Measurements from ENCODE around the gene BCCIP. TPM values are rescaled to one million over a fixed set of nuclear protein-coding genes. Genes with fewer than 3 reads are reported as not detected.

The BCCIP gene
- polyA plus RNA-seq, 1 donor (not counting 4 experiments of a cell fraction or from before 2014, with no cell fraction given) = 102 TPM

DNA sequence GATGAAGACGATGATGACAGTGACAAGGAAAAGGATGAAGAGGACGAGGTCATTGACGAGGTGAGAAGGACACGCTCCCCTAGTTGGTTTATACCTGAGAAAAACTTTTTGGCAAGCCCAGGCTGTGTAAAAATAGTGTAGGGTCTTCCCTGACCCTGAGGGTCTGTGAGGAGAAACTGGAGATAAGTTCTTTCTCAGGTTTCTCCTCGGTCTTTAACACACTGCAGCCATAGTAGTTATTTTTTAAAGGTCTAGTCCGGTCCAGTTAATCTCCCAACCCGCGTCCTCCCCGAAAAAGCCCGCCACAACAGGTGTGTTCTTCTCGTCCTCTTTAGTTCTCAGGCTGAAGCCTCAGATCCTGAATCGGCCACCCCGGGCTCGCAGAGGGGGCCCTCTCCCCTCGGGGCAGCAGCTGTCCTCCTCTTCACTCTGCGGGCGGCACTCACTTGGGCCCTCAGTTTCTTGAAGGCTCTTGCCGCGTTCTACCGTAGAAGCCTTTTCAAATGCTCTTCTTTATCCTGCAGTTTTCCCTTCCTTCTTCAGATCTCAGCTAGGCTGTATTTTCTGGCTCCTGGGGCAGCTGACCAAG, 411 bp downstream of the BCCIP start:
- Histone ChIP-seq H3K27ac (ENCODE audit: control insufficient read depth, insufficient read depth, low read length) (peak overlapping the region; percentile 99), H4K20me1 (ENCODE audit: control insufficient read depth, extremely low read depth, insufficient read depth, low read length) (no peaks in the 10 kb centered on the region), H3K4me3 (ENCODE audit: control insufficient read depth in 2 of 3, extremely low read depth in 1 of 3, insufficient read depth in 2 of 3, low read depth in 1 of 3, low read length in 3 of 3) (peak overlapping the region; percentile 82 to 99 (median 98)), H3K36me3 (ENCODE audit: control insufficient read depth in 2 of 2, extremely low read depth in 1 of 2, insufficient read depth in 2 of 2, low read length in 2 of 2) (peaks cover 7 to 10% of the 10 kb centered on the region in 2 experiments), H3K9ac (ENCODE audit: control insufficient read depth, extremely low read depth, insufficient read depth, low read length) (peak overlapping the region; percentile 94), H3K9me1 (ENCODE audit: control insufficient read depth, extremely low read depth, insufficient read depth, low read length) (no peaks in the 10 kb centered on the region), H3K4me1 (ENCODE audit: control insufficient read depth, extremely low read depth, insufficient read depth, low read length) (peaks cover 19% of the 10 kb centered on the region), H3K27me3 (ENCODE audit: control insufficient read depth, extremely low read depth, insufficient read depth, low read length) (no peaks in the 10 kb centered on the region), H3K79me2 (ENCODE audit: control insufficient read depth, insufficient read depth, low read length) (peaks cover 63% of the 10 kb centered on the region), H2AFZ (ENCODE audit: control insufficient read depth, low read length) (peak overlapping the region; percentile 100), H3K4me2 (ENCODE audit: control insufficient read depth, extremely low read depth, insufficient read depth, low read depth, low read length) (peak overlapping the region; percentile 88), H3K9me3 (ENCODE audit: control insufficient read depth, low read depth, low read length) (no peaks in the 10 kb centered on the region)
- no peak for DNase-seq (ENCODE audit: low read depth, low spot score)
- FAIRE-seq = no peak
- no peak for TF ChIP-seq EZH2 (IDR thresholded peaks at IDR 0.05; ENCODE audit: low read length)
- TF ChIP-seq, protein P1, sequence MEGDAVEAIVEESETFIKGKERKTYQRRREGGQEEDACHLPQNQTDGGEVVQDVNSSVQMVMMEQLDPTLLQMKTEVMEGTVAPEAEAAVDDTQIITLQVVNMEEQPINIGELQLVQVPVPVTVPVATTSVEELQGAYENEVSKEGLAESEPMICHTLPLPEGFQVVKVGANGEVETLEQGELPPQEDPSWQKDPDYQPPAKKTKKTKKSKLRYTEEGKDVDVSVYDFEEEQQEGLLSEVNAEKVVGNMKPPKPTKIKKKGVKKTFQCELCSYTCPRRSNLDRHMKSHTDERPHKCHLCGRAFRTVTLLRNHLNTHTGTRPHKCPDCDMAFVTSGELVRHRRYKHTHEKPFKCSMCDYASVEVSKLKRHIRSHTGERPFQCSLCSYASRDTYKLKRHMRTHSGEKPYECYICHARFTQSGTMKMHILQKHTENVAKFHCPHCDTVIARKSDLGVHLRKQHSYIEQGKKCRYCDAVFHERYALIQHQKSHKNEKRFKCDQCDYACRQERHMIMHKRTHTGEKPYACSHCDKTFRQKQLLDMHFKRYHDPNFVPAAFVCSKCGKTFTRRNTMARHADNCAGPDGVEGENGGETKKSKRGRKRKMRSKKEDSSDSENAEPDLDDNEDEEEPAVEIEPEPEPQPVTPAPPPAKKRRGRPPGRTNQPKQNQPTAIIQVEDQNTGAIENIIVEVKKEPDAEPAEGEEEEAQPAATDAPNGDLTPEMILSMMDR (optimal IDR thresholded peaks at IDR 0.05 in 1 of 3, IDR thresholded peaks at IDR 0.05 in 1 of 3, conservative IDR thresholded peaks at IDR 0.05 in 1 of 3; ENCODE audit: extremely low read depth in 1 of 3, insufficient read depth in 2 of 3, low read length in 3 of 3) = no peak
- dilution Hi-C loops (cut with MboI; ENCODE audit: extremely low pct_ligation_motif_present, low sequenced_read_pairs) = no loop called here

DNA sequence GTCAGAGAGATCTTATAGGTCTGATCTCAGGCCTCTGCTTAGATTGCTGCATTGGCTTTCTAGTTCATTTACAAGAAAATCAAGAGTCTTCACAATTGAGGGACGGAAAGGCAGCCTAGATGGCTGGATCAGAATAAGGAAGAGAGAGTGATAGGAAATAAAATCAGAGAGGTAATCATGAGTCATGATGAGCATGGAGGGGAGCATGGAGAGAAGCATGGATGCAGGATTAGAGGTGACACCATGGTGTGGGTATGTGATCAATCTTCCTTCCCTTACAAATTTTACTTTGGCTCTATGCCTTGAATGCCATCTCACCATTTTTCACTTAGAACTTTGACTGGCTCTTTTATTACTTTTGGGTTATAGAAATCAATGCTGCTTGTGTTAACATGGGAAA, 1.4 kb downstream of the BCCIP start:
- peaks cover 12 to 16% of the 10 kb centered on the region in 2 experiments for H3K36me3 ChIP-seq (ENCODE audit: control insufficient read depth in 2 of 2, extremely low read depth in 1 of 2, insufficient read depth in 2 of 2, low read length in 2 of 2)
- H3K4me3 ChIP-seq (ENCODE audit: control insufficient read depth in 2 of 3, extremely low read depth in 1 of 3, insufficient read depth in 2 of 3, low read depth in 1 of 3, low read length in 3 of 3) = peak overlapping the region; percentile 82 to 99 (median 98)
- FAIRE-seq = peak; percentile 26
- H3K27ac ChIP-seq (ENCODE audit: control insufficient read depth, insufficient read depth, low read length) = peak overlapping the region; percentile 99
- no peak for DNase-seq (ENCODE audit: low read depth, low spot score)
- dilution Hi-C loops (cut with MboI; ENCODE audit: extremely low pct_ligation_motif_present, low sequenced_read_pairs) = no loop called here
- peak overlapping the region; percentile 94 for H3K9ac ChIP-seq (ENCODE audit: control insufficient read depth, extremely low read depth, insufficient read depth, low read length)
- TF ChIP-seq, protein P1 (optimal IDR thresholded peaks at IDR 0.05 in 1 of 3, IDR thresholded peaks at IDR 0.05 in 1 of 3, conservative IDR thresholded peaks at IDR 0.05 in 1 of 3; ENCODE audit: extremely low read depth in 1 of 3, insufficient read depth in 2 of 3, low read length in 3 of 3) = no peak
- TF ChIP-seq EZH2 (IDR thresholded peaks at IDR 0.05; ENCODE audit: low read length) = no peak
- H3K79me2 ChIP-seq (ENCODE audit: control insufficient read depth, insufficient read depth, low read length) = peaks cover 67% of the 10 kb centered on the region
- no peaks in the 10 kb centered on the region for H4K20me1 ChIP-seq (ENCODE audit: control insufficient read depth, extremely low read depth, insufficient read depth, low read length)
- no peaks in the 10 kb centered on the region for H3K9me3 ChIP-seq (ENCODE audit: control insufficient read depth, low read depth, low read length)
- H3K4me1 ChIP-seq (ENCODE audit: control insufficient read depth, extremely low read depth, insufficient read depth, low read length) = peaks cover 19% of the 10 kb centered on the region
- H3K4me2 ChIP-seq (ENCODE audit: control insufficient read depth, extremely low read depth, insufficient read depth, low read depth, low read length) = peak overlapping the region; percentile 88
- H2AFZ ChIP-seq (ENCODE audit: control insufficient read depth, low read length) = no peak overlapping the region
- no peaks in the 10 kb centered on the region for H3K9me1 ChIP-seq (ENCODE audit: control insufficient read depth, extremely low read depth, insufficient read depth, low read length)
- H3K27me3 ChIP-seq (ENCODE audit: control insufficient read depth, extremely low read depth, insufficient read depth, low read length) = no peaks in the 10 kb centered on the region
